ENCODE results near the gene FNDC5. TPM values are rescaled to one million over a fixed set of nuclear protein-coding genes. Genes with fewer than 3 reads are reported as not detected.

The FNDC5 gene
- total and polyA plus RNA-seq, 2 of the 13 experiments (the other 11 are each of a cell fraction or from before 2014, with no cell fraction given): 1.4 to 3.1 TPM

- TF ChIP-seq POGK (CRISPR knock-in tag; conservative IDR thresholded peaks at IDR 0.05): peak; percentile 99
- peak; percentile 73 for TF ChIP-seq ZMAT3 (CRISPR knock-in tag; conservative IDR thresholded peaks at IDR 0.05)
- TF ChIP-seq JUND (CRISPR knock-in tag; IDR thresholded peaks at IDR 0.05): peak; percentile 88
- TF ChIP-seq ZNF773 (CRISPR knock-in tag; IDR thresholded peaks at IDR 0.05; ENCODE audit: borderline replicate concordance): peak; percentile 41; the same call in 1 of the 2 replicates
- TF ChIP-seq ZNF235 (CRISPR knock-in tag; IDR thresholded peaks at IDR 0.05; ENCODE audit: borderline replicate concordance): no peak
- peak; percentile 87 for TF ChIP-seq ZNF280B (CRISPR knock-in tag; IDR thresholded peaks at IDR 0.05; ENCODE audit: borderline replicate concordance)
- TF ChIP-seq ZNF672 (CRISPR knock-in tag; IDR thresholded peaks at IDR 0.05): no peak; the same call in 1 of the 2 replicates
- TF ChIP-seq ZNF597 (CRISPR knock-in tag; IDR thresholded peaks at IDR 0.05): no peak
- 0 out of 2 replicates have a peak, but pooled peaks have one; percentile 68 for TF ChIP-seq THYN1 (CRISPR knock-in tag; IDR thresholded peaks at IDR 0.05; ENCODE audit: borderline replicate concordance, low read depth)
- TF ChIP-seq POLR2AphosphoS5 (IDR thresholded peaks at IDR 0.05; ENCODE audit: low read depth, low read length): peak; percentile 70
- peak; percentile 84 for TF ChIP-seq ZNF343 (CRISPR knock-in tag; IDR thresholded peaks at IDR 0.05)
- peak; percentile 82; the same call in 1 of the 2 replicates for TF ChIP-seq ZBTB10 (CRISPR knock-in tag; IDR thresholded peaks at IDR 0.05; ENCODE audit: borderline replicate concordance)
- peak; percentile 70; the same call in 1 of the 2 replicates for TF ChIP-seq ZNF468 (CRISPR knock-in tag; IDR thresholded peaks at IDR 0.05)
- TF ChIP-seq WIZ (CRISPR knock-in tag; IDR thresholded peaks at IDR 0.05): peak; percentile 88; the same call in 1 of the 2 replicates
- TF ChIP-seq, protein P1, sequence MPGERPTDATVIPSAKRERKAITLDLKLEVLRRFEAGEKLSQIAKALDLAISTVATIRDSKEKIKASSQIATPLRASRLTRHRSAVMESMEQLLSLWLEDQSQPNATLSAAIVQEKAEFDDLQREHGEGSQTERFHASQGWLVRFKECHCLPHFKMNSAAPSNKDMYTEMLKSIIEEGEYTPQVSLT (CRISPR knock-in tag; IDR thresholded peaks at IDR 0.05; ENCODE audit: borderline replicate concordance, low read depth): no peak; the same call in 1 of the 2 replicates
- peak; percentile 75 for TF ChIP-seq IKZF4 (CRISPR knock-in tag; IDR thresholded peaks at IDR 0.05; ENCODE audit: borderline replicate concordance, low read depth, not compliant biosample characterization)
Measured at GRCh38 chr1:32817159-32817814, 53.4 kb downstream of the FNDC5 start, which contains the start of the genes S100PBP and YARS1 (continued).
